ENCODE data around the gene GALNT10.

DNA sequence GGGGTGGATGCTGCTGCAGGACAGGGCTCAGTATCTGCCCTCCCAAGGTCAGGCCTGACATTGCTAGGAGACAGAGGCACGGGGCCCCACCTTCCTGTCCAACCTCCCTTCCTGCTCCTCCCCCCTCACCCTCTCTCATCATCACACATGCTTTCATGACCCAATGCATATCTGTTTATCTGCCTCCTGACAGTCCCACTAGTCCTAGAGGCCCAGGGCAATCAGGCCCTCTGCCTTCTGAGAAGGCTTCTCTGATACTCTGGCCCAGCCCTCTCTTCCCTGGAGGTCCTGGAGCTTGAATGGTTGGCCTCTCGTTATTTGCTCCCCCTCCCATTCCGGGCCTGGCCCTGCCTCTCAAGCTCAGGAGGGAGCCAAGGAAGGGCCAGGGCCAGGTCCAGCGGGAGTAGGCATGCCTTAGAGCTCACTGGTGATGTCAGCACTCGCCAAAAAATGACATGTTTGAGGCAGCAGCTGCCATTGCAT is 164.6 kb downstream of the GALNT10 start:
- TF ChIP-seq, protein P1, sequence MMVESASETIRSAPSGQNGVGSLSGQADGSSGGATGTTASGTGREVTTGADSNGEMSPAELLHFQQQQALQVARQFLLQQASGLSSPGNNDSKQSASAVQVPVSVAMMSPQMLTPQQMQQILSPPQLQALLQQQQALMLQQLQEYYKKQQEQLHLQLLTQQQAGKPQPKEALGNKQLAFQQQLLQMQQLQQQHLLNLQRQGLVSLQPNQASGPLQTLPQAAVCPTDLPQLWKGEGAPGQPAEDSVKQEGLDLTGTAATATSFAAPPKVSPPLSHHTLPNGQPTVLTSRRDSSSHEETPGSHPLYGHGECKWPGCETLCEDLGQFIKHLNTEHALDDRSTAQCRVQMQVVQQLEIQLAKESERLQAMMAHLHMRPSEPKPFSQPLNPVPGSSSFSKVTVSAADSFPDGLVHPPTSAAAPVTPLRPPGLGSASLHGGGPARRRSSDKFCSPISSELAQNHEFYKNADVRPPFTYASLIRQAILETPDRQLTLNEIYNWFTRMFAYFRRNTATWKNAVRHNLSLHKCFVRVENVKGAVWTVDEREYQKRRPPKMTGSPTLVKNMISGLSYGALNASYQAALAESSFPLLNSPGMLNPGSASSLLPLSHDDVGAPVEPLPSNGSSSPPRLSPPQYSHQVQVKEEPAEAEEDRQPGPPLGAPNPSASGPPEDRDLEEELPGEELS (CRISPR knock-in tag; IDR thresholded peaks at IDR 0.05; ENCODE audit: borderline replicate concordance) = no peak
- TF ChIP-seq EZH2 (IDR thresholded peaks at IDR 0.05; ENCODE audit: borderline replicate concordance, low read depth, low read length) (no peak), KDM5B (IDR thresholded peaks at IDR 0.05; ENCODE audit: insufficient replicate concordance, low read depth, low read length) (no peak), RFX5 (IDR thresholded peaks at IDR 0.05; ENCODE audit: low read depth, low read length) (no peak), POLR2AphosphoS5 (IDR thresholded peaks at IDR 0.05; ENCODE audit: control insufficient read depth, insufficient read depth, low read depth, low read length) (no peak), RBFOX2 (IDR thresholded peaks at IDR 0.05; ENCODE audit: low read depth, low read length) (no peak), HDGF (IDR thresholded peaks at IDR 0.05) (no peak), JUND (IDR thresholded peaks at IDR 0.05; ENCODE audit: borderline replicate concordance, low read depth, low read length) (no peak), JUND (tag; IDR thresholded peaks at IDR 0.05; ENCODE audit: borderline replicate concordance, low read depth, low read length) (no peak; the same call in 2 of the 3 replicates), SRF (CRISPR knock-in tag; IDR thresholded peaks at IDR 0.05) (no peak)
- TF ChIP-seq, protein P2, sequence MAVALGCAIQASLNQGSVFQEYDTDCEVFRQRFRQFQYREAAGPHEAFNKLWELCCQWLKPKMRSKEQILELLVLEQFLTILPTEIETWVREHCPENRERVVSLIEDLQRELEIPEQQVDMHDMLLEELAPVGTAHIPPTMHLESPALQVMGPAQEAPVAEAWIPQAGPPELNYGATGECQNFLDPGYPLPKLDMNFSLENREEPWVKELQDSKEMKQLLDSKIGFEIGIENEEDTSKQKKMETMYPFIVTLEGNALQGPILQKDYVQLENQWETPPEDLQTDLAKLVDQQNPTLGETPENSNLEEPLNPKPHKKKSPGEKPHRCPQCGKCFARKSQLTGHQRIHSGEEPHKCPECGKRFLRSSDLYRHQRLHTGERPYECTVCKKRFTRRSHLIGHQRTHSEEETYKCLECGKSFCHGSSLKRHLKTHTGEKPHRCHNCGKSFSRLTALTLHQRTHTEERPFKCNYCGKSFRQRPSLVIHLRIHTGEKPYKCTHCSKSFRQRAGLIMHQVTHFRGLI (CRISPR knock-in tag; IDR thresholded peaks at IDR 0.05) = no peak

Measured in K562 (cell line).